GM21786 (cell line): ENCODE measurements around the gene ARHGAP26.
A peak's percentile ranks its signal among the peaks of the same experiment; 100 is the strongest.

Source experiments
- ATAC-seq: cut with Tn5 transposase; IDR thresholded peaks from one replicate; pipeline ENCODE4 v1.9.1; 2021; ENCODE audit not compliant: unreplicated experiment

ARHGAP26 gene

GRCh38 chr5:142828797-142829535 is 58.8 kb downstream of the ARHGAP26 start:
- no peak for ATAC-seq

- ATAC-seq = no peak
Observed at GRCh38 chr5:142829801-142830220, 59.6 kb downstream of the ARHGAP26 start.

GRCh38 chr5:142830241-142831008 is 60.2 kb downstream of the ARHGAP26 start:
- ATAC-seq = no peak

GRCh38 chr5:142831009-142831383 is 60.8 kb downstream of the ARHGAP26 start:
- ATAC-seq = no peak

- ATAC-seq = no peak
Observed at GRCh38 chr5:142832263-142832662, 62.1 kb downstream of the ARHGAP26 start.

- ATAC-seq = no peak
Observed at GRCh38 chr5:142833517-142834449, 63.6 kb downstream of the ARHGAP26 start.

GRCh38 chr5:142834504-142834903 is 64.3 kb downstream of the ARHGAP26 start:
- no peak for ATAC-seq

- no peak for ATAC-seq
Observed at GRCh38 chr5:142835540-142835939, 65.4 kb downstream of the ARHGAP26 start.

- no peak for ATAC-seq
Observed at GRCh38 chr5:142836048-142836447, 65.9 kb downstream of the ARHGAP26 start.

- no peak for ATAC-seq
Observed at GRCh38 chr5:142837081-142837725, 67.0 kb downstream of the ARHGAP26 start.

GRCh38 chr5:142838845-142839244 is 68.7 kb downstream of the ARHGAP26 start:
- ATAC-seq = no peak

- no peak for ATAC-seq
Observed at GRCh38 chr5:142839711-142840346, 69.7 kb downstream of the ARHGAP26 start.

- no peak for ATAC-seq
Observed at GRCh38 chr5:142840575-142840974, 70.4 kb downstream of the ARHGAP26 start.

- no peak for ATAC-seq
Observed at GRCh38 chr5:142841511-142842265, 71.5 kb downstream of the ARHGAP26 start.

GRCh38 chr5:142842994-142843905 is 73.1 kb downstream of the ARHGAP26 start:
- ATAC-seq = no peak

GRCh38 chr5:142844866-142845265 is 74.7 kb downstream of the ARHGAP26 start:
- ATAC-seq = no peak

- ATAC-seq = peak; percentile 64
Observed at GRCh38 chr5:142845402-142845921, 75.3 kb downstream of the ARHGAP26 start.

GRCh38 chr5:142845954-142846398 is 75.8 kb downstream of the ARHGAP26 start:
- peak; percentile 46 for ATAC-seq
